GM12878 (cell line): ENCODE results near the gene LRRC63. TPM values are rescaled to one million over a fixed set of nuclear protein-coding genes. Genes with fewer than 3 reads are reported as not detected.
A peak's percentile ranks its signal among the peaks of the same experiment; 100 is the strongest.

Source experiments
- ATF3 ChIP-seq: IDR thresholded peaks from 2 replicates; pipeline ENCODE4 v1.6.1; 2011; ENCODE audit warnings: low read depth, mild to moderate bottlenecking, low read length, moderate library complexity, borderline replicate concordance; ENCODE audit errors: extremely low read depth
- BMI1 ChIP-seq: fragments of 450-650 bp; IDR thresholded peaks from 2 replicates; pipeline ENCODE4 v1.6.1; 2016; ENCODE audit warnings: mild to moderate bottlenecking, moderate library complexity, borderline replicate concordance
- CHD1 ChIP-seq: IDR thresholded peaks from 2 replicates; pipeline ENCODE4 v1.6.1; 2012; ENCODE audit warnings: low read depth, low read length, improper control_type of control experiment
- CREM ChIP-seq: IDR thresholded peaks from 2 replicates; pipeline ENCODE4 v1.6.1; 2014; ENCODE audit warnings: antibody characterized with exemption, low read depth
- EED ChIP-seq: sonication (generic); IDR thresholded peaks from 2 replicates; pipeline ENCODE4 v1.6.1; 2016; ENCODE audit warnings: antibody characterized with exemption, low read depth
- FOXM1 ChIP-seq: IDR thresholded peaks from 2 replicates; pipeline ENCODE4 v1.6.1; 2012; ENCODE audit warnings: low read depth, mild to moderate bottlenecking, inconsistent platforms, low read length, moderate library complexity
- GATAD2B ChIP-seq: fragments of 450-650 bp; conservative IDR thresholded peaks from 2 replicates; pipeline ENCODE4 v1.6.1; 2017; ENCODE audit warnings: low read depth, mild to moderate bottlenecking, moderate library complexity
- HDAC6 ChIP-seq: fragments of 200-600 bp; sonication (generic); IDR thresholded peaks from one replicate; pipeline ENCODE4 v1.8.0; 2017; ENCODE audit warnings: antibody characterized with exemption; ENCODE audit not compliant: unreplicated experiment
- IKZF2 ChIP-seq, 2 experiments: fragments of 450-650 bp; IDR thresholded peaks; 2 replicates each; pipeline ENCODE4 v1.6.1; 2017; ENCODE audit warnings: mild to moderate bottlenecking in 2 of 2, moderate library complexity in 2 of 2
- KLF5 ChIP-seq: fragments of 450-650 bp; IDR thresholded peaks from 2 replicates; pipeline ENCODE4 v1.6.1; 2014; ENCODE audit warnings: mild to moderate bottlenecking; ENCODE audit not compliant: partially characterized antibody
- MXI1 ChIP-seq: fragments of 150-350 bp; IDR thresholded peaks from 2 replicates; pipeline ENCODE4 v1.6.1; 2011; ENCODE audit warnings: low read depth, mild to moderate bottlenecking, inconsistent platforms, low read length, improper control_type of control experiment
- NRF1 ChIP-seq: conservative IDR thresholded peaks from 2 replicates; pipeline ENCODE4 v1.6.1; 2011; ENCODE audit warnings: mild to moderate bottlenecking, low read depth, low read length, improper control_type of control experiment
- PAX5 ChIP-seq: IDR thresholded peaks from 2 replicates; pipeline ENCODE4 v1.6.1; 2011; ENCODE audit warnings: low read depth, low read length, borderline replicate concordance
- PAX8 ChIP-seq: fragments of 450-650 bp; IDR thresholded peaks from 2 replicates; pipeline ENCODE4 v1.6.1; 2017; ENCODE audit warnings: mild to moderate bottlenecking, moderate library complexity
- POLR2AphosphoS5 ChIP-seq: IDR thresholded peaks from 2 replicates; pipeline ENCODE4 v1.6.1; 2011; ENCODE audit warnings: mild to moderate bottlenecking, low read length, inconsistent platforms
- RAD51 ChIP-seq: fragments of 450-650 bp; IDR thresholded peaks from 2 replicates; pipeline ENCODE4 v1.6.1; 2016; ENCODE audit warnings: moderate library complexity, mild to moderate bottlenecking, inconsistent platforms
- RB1 ChIP-seq: fragments of 450-650 bp; formaldehyde crosslinking; IDR thresholded peaks from 2 replicates; pipeline ENCODE4 v1.6.1; 2017; ENCODE audit warnings: mild to moderate bottlenecking, borderline replicate concordance
- SMC3 ChIP-seq: IDR thresholded peaks from 2 replicates; pipeline ENCODE4 v1.6.1; 2011; ENCODE audit warnings: low read length, improper control_type of control experiment, borderline replicate concordance
- SPI1 ChIP-seq: IDR thresholded peaks from 2 replicates; pipeline ENCODE4 v1.6.1; 2011; ENCODE audit warnings: low read depth, mild to moderate bottlenecking, low read length, moderate library complexity, borderline replicate concordance; ENCODE audit not compliant: insufficient read depth
- SREBF1 ChIP-seq: IDR thresholded peaks from 2 replicates; pipeline ENCODE4 v1.6.1; 2012; ENCODE audit warnings: mild to moderate bottlenecking, low read length
- TCF12 ChIP-seq: IDR thresholded peaks from 2 replicates; pipeline ENCODE4 v1.6.1; 2011; ENCODE audit warnings: low read depth, mild to moderate bottlenecking, low read length
- ZNF207 ChIP-seq: fragments of 450-650 bp; IDR thresholded peaks from 2 replicates; pipeline ENCODE4 v1.6.1; 2014; ENCODE audit warnings: antibody characterized with exemption, mild to moderate bottlenecking, borderline replicate concordance
- polyA plus RNA-seq, 11 experiments: library from polyadenylated mRNA; depleted of rRNA in 4 of 11; unstranded in 6 of 11; stranded (reverse) in 5 of 11; fragments of >200 nt; fragmentation: Nextera tagmentation in 4 of 11; fragmentation: Illumina TruSeq in 1 of 11; extraction: Ambion mirVana in 4 of 11; extraction: Trizol in 1 of 11; gene quantifications; 1 replicate in 1 of 11; 2 replicates in 10 of 11; pipeline versions ENCODE4 v1.2.1 to v1.2.3, GENCODE V29; 2011 to 2016; ENCODE audit warnings: inconsistent platforms in 2 of 11, missing spikeins in 2 of 11, low read depth in 1 of 11
- total RNA-seq, 4 experiments: library from RNA; depleted of rRNA in 3 of 4; stranded (reverse); fragments of >200 nt in 3 of 4; fragmentation: Illumina TruSeq in 1 of 4; extraction: Trizol in 1 of 4; gene quantifications; 2 replicates each; pipeline versions ENCODE4 v1.2.1 to v1.2.3, GENCODE V29; 2013 to 2021
- TF ChIP-seq, protein P1 (sequence below): IDR thresholded peaks from 2 replicates; pipeline ENCODE4 v1.6.1; 2012; ENCODE audit warnings: mild to moderate bottlenecking, low read depth, low read length
- TF ChIP-seq, protein P2 (sequence below): fragments of 450-650 bp; formaldehyde crosslinking; IDR thresholded peaks from 2 replicates; pipeline ENCODE4 v1.4.0; 2020; ENCODE audit warnings: mild to moderate bottlenecking, moderate library complexity

The LRRC63 gene
- total and polyA plus RNA-seq, 10 of the 15 experiments (the other 5 are each of a cell fraction or from before 2014, with no cell fraction given), result 0.34 to 0.98 (median 0.76) TPM; not detected in 1

GRCh38 chr13:46181840-46182490, 29.8 kb upstream of the LRRC63 start, which contains the start of gene LCP1 (continued):
- TF ChIP-seq RB1, result 0 out of 2 replicates have a peak, but pooled peaks have one; percentile 17
- peak; percentile 93 for TF ChIP-seq RAD51
- no peak for TF ChIP-seq ATF3
- TF ChIP-seq CREM, result peak; percentile 67
- TF ChIP-seq HDAC6, result no peak
- peak; percentile 98 for TF ChIP-seq SPI1
- TF ChIP-seq MXI1, result peak; percentile 44; the same call in 1 of the 2 replicates
- 0 out of 2 replicates have a peak, but pooled peaks have one; percentile 31 for TF ChIP-seq EED
- no peak for TF ChIP-seq CHD1
- TF ChIP-seq NRF1, result no peak
- TF ChIP-seq PAX8, result 0 out of 2 replicates have a peak, but pooled peaks have one; percentile 52
- TF ChIP-seq SMC3, result no peak
- TF ChIP-seq, protein P1, sequence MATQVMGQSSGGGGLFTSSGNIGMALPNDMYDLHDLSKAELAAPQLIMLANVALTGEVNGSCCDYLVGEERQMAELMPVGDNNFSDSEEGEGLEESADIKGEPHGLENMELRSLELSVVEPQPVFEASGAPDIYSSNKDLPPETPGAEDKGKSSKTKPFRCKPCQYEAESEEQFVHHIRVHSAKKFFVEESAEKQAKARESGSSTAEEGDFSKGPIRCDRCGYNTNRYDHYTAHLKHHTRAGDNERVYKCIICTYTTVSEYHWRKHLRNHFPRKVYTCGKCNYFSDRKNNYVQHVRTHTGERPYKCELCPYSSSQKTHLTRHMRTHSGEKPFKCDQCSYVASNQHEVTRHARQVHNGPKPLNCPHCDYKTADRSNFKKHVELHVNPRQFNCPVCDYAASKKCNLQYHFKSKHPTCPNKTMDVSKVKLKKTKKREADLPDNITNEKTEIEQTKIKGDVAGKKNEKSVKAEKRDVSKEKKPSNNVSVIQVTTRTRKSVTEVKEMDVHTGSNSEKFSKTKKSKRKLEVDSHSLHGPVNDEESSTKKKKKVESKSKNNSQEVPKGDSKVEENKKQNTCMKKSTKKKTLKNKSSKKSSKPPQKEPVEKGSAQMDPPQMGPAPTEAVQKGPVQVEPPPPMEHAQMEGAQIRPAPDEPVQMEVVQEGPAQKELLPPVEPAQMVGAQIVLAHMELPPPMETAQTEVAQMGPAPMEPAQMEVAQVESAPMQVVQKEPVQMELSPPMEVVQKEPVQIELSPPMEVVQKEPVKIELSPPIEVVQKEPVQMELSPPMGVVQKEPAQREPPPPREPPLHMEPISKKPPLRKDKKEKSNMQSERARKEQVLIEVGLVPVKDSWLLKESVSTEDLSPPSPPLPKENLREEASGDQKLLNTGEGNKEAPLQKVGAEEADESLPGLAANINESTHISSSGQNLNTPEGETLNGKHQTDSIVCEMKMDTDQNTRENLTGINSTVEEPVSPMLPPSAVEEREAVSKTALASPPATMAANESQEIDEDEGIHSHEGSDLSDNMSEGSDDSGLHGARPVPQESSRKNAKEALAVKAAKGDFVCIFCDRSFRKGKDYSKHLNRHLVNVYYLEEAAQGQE, result peak; percentile 60; the same call in 1 of the 2 replicates
- TF ChIP-seq SREBF1, result no peak; the same call in 1 of the 2 replicates
- no peak for TF ChIP-seq ZNF207
- TF ChIP-seq, protein P2, sequence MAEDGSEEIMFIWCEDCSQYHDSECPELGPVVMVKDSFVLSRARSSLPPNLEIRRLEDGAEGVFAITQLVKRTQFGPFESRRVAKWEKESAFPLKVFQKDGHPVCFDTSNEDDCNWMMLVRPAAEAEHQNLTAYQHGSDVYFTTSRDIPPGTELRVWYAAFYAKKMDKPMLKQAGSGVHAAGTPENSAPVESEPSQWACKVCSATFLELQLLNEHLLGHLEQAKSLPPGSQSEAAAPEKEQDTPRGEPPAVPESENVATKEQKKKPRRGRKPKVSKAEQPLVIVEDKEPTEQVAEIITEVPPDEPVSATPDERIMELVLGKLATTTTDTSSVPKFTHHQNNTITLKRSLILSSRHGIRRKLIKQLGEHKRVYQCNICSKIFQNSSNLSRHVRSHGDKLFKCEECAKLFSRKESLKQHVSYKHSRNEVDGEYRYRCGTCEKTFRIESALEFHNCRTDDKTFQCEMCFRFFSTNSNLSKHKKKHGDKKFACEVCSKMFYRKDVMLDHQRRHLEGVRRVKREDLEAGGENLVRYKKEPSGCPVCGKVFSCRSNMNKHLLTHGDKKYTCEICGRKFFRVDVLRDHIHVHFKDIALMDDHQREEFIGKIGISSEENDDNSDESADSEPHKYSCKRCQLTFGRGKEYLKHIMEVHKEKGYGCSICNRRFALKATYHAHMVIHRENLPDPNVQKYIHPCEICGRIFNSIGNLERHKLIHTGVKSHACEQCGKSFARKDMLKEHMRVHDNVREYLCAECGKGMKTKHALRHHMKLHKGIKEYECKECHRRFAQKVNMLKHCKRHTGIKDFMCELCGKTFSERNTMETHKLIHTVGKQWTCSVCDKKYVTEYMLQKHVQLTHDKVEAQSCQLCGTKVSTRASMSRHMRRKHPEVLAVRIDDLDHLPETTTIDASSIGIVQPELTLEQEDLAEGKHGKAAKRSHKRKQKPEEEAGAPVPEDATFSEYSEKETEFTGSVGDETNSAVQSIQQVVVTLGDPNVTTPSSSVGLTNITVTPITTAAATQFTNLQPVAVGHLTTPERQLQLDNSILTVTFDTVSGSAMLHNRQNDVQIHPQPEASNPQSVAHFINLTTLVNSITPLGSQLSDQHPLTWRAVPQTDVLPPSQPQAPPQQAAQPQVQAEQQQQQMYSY (CRISPR knock-in tag), result no peak
- no peak; the same call in 1 of the 2 replicates for TF ChIP-seq GATAD2B
- peak; percentile 57 for TF ChIP-seq FOXM1
- no peak for TF ChIP-seq TCF12
- TF ChIP-seq IKZF2 (IDR thresholded peaks at IDR 0.05), result peak; percentile 50 to 71; a peak in 3 of 4 replicates
- TF ChIP-seq KLF5, result peak; percentile 59
- peak; percentile 50; the same call in 1 of the 2 replicates for TF ChIP-seq PAX5
- no peak; the same call in 1 of the 2 replicates for TF ChIP-seq BMI1
- peak; percentile 100 for TF ChIP-seq POLR2AphosphoS5
